GM19099 (cell line): Measurements from ENCODE around the gene CYP24A1.

ENCODE experiments used
- POLR2A ChIP-seq: IDR thresholded peaks from 3 replicates; pipeline ENCODE4 v1.6.1; 2011; ENCODE audit warnings: low read depth; ENCODE audit not compliant: insufficient read length; ENCODE audit errors: extremely low read depth

CYP24A1 gene

GRCh38 chr20:54140067-54140466 lies 33.7 kb downstream of the CYP24A1 start:
- TF ChIP-seq POLR2A = no peak

GRCh38 chr20:54139188-54139587 lies 34.6 kb downstream of the CYP24A1 start:
- no peak for TF ChIP-seq POLR2A

- TF ChIP-seq POLR2A = no peak
Observed at GRCh38 chr20:54138427-54138826, 35.4 kb downstream of the CYP24A1 start.

- no peak for TF ChIP-seq POLR2A
Observed at GRCh38 chr20:54137115-54137514, 36.7 kb downstream of the CYP24A1 start.

- TF ChIP-seq POLR2A = no peak
Observed at GRCh38 chr20:54134445-54135220, 39.2 kb downstream of the CYP24A1 start.

GRCh38 chr20:54133434-54134427 lies 40.1 kb downstream of the CYP24A1 start:
- no peak for TF ChIP-seq POLR2A

GRCh38 chr20:54132612-54133433 lies 41.0 kb downstream of the CYP24A1 start:
- no peak for TF ChIP-seq POLR2A

GRCh38 chr20:54131675-54132611 lies 41.8 kb downstream of the CYP24A1 start:
- no peak for TF ChIP-seq POLR2A

GRCh38 chr20:54129350-54129749 lies 44.4 kb downstream of the CYP24A1 start:
- TF ChIP-seq POLR2A = no peak

- no peak for TF ChIP-seq POLR2A
Observed at GRCh38 chr20:54127855-54128574, 45.8 kb downstream of the CYP24A1 start.

GRCh38 chr20:54126806-54127655 lies 46.8 kb downstream of the CYP24A1 start:
- no peak for TF ChIP-seq POLR2A

GRCh38 chr20:54123587-54124180 lies 50.1 kb downstream of the CYP24A1 start:
- no peak for TF ChIP-seq POLR2A
